GM12878 (cell line): ENCODE data around the gene MAPT. TPM values are rescaled to one million over a fixed set of nuclear protein-coding genes. Genes with fewer than 3 reads are reported as not detected.
A peak's percentile ranks its signal among the peaks of the same experiment; 100 is the strongest.

Source experiments
- ATAC-seq: fragments of 200-7000 bp; cut with Tn5 transposase; 3 replicates; pipeline ENCODE4 v1.9.1; 2020; ENCODE audit warnings: mild to moderate bottlenecking, moderate library complexity
- BruUV-seq: library from RNA; stranded (reverse); fragments of 400-500 nt; replicated peaks from 2 replicates; lab custom pipeline; 2021; lab: Mats Ljungman, UMichigan
- CTCF ChIA-PET: fragments of 300-600 bp; sonication (Branson Sonifier 250); formaldehyde crosslinking; extraction: SDS; loops from one replicate; lab custom pipeline; 2021; ENCODE audit warnings: inconsistent platforms; lab: Yijun Ruan, JAX
- POLR2A ChIA-PET: fragments of 350-600 bp; formaldehyde crosslinking; extraction: SDS; loops from one replicate; lab custom pipeline; 2021; ENCODE audit warnings: inconsistent platforms; lab: Charles Lee
- RAD21 ChIA-PET: fragments of 300-600 bp; sonication (Branson Sonifier 250); formaldehyde crosslinking; loops from one replicate; lab custom pipeline; 2023; ENCODE audit warnings: antibody characterized with exemption; ENCODE audit not compliant: unreplicated experiment; lab: Charles Lee
- SMC1A ChIA-PET: fragments of 300-600 bp; sonication (Branson Sonifier 250); formaldehyde crosslinking; loops from one replicate; lab custom pipeline; 2023; ENCODE audit not compliant: unreplicated experiment, uncharacterized antibody; lab: Charles Lee
- DNase-seq: peaks from one replicate; pipeline ENCODE4 v3.0.0-alpha.2; 2011; ENCODE audit warnings: low read depth, low spot score
- FAIRE-seq: peaks from 3 replicates; lab custom pipeline; 2011; peaks lifted over from hg19 to GRCh38; lab: Jason Lieb, UNC
- H2AFZ ChIP-seq: 2 replicates; pipeline ENCODE4 v1.6.0; 2011; ENCODE audit warnings: low read depth, low read length, control low read depth; ENCODE audit not compliant: control insufficient read depth
- H3K27ac ChIP-seq: 2 replicates; pipeline ENCODE4 v1.5.1; 2011; ENCODE audit warnings: control low read depth; ENCODE audit not compliant: control insufficient read depth, insufficient read depth
- H3K27me3 ChIP-seq, 2 experiments: replicated peaks in 1 of 2; 2 replicates each; pipeline versions ENCODE4 v1.6.0 to v1.6.1; 2011; ENCODE audit warnings: low read length in 1 of 2; ENCODE audit not compliant: control insufficient read depth in 2 of 2, insufficient read depth in 2 of 2
- H3K36me3 ChIP-seq, 2 experiments: 2 replicates each; pipeline ENCODE4 v1.5.1; 2011; ENCODE audit warnings: low read length in 1 of 2; ENCODE audit not compliant: control insufficient read depth in 2 of 2, insufficient read depth in 2 of 2
- H3K4me1 ChIP-seq: 2 replicates; pipeline ENCODE4 v1.6.1; 2011; ENCODE audit warnings: mild to moderate bottlenecking, low read length, moderate library complexity, mixed read lengths; ENCODE audit not compliant: control insufficient read depth, insufficient read depth
- H3K4me2 ChIP-seq: 2 replicates; pipeline ENCODE4 v1.6.0; 2011; ENCODE audit warnings: control low read depth; ENCODE audit not compliant: control insufficient read depth, insufficient read depth
- H3K4me3 ChIP-seq: fragments of 200-600 bp; sonication (generic); 2 replicates; pipeline ENCODE4 v1.5.1; 2016
- H3K79me2 ChIP-seq: 2 replicates; pipeline ENCODE4 v1.6.0; 2011; ENCODE audit warnings: low read length; ENCODE audit not compliant: control insufficient read depth, insufficient read depth
- H3K9ac ChIP-seq: 2 replicates; pipeline ENCODE4 v1.8.0; 2011; ENCODE audit warnings: low read length, control low read depth, mixed read lengths; ENCODE audit not compliant: control insufficient read depth, insufficient read depth
- H3K9me3 ChIP-seq: replicated peaks from 3 replicates; pipeline ENCODE4 v1.5.1; 2011; ENCODE audit warnings: mild to moderate bottlenecking, low read length; ENCODE audit not compliant: control insufficient read depth, insufficient read depth
- H4K20me1 ChIP-seq: 2 replicates; pipeline ENCODE4 v1.6.0; 2011; ENCODE audit not compliant: control insufficient read depth, insufficient read depth
- ATF3 ChIP-seq: IDR thresholded peaks from 2 replicates; pipeline ENCODE4 v1.6.1; 2011; ENCODE audit warnings: low read depth, mild to moderate bottlenecking, low read length, moderate library complexity, borderline replicate concordance; ENCODE audit errors: extremely low read depth
- CREM ChIP-seq: IDR thresholded peaks from 2 replicates; pipeline ENCODE4 v1.6.1; 2014; ENCODE audit warnings: antibody characterized with exemption, low read depth
- CTCF ChIP-seq, 3 experiments: IDR thresholded peaks in 2 of 3; conservative IDR thresholded peaks in 1 of 3; 2 replicates each; pipeline ENCODE4 v1.5.1; 2011; ENCODE audit warnings: low read depth in 3 of 3, low read length in 3 of 3, mild to moderate bottlenecking in 3 of 3, control low read depth in 2 of 3, moderate library complexity in 2 of 3, inconsistent platforms in 1 of 3, mixed read lengths in 1 of 3; ENCODE audit not compliant: control insufficient read depth in 2 of 3, insufficient read depth in 1 of 3; ENCODE audit errors: extremely low read depth in 1 of 3
- SREBF1 ChIP-seq: IDR thresholded peaks from 2 replicates; pipeline ENCODE4 v1.6.1; 2012; ENCODE audit warnings: mild to moderate bottlenecking, low read length
- WGBS: methylation state at CpG from one replicate; pipeline ENCODE4 v1.1.6; 2016; ENCODE audit warnings: low lambda C conversion rate; ENCODE audit not compliant: insufficient replicate concordance, insufficient coverage; ENCODE audit errors: missing lambda C conversion rate; 5-methylcytosine and 5-hydroxymethylcytosine counted together
- in situ Hi-C: fragments of 300-500 bp; cut with MboI; formaldehyde crosslinking; loops from 9 replicates; pipeline ENCODE4 v1.14.3; 2018; ENCODE audit warnings: mixed read lengths
- intact Hi-C: fragments of 100-400 bp; cut with micrococcal nuclease; formaldehyde crosslinking; loops from one replicate; pipeline ENCODE4 v1.14.2; 2022; ENCODE audit not compliant: unreplicated experiment
- polyA plus RNA-seq, 11 experiments: library from polyadenylated mRNA; depleted of rRNA in 4 of 11; unstranded in 6 of 11; stranded (reverse) in 5 of 11; fragments of >200 nt; fragmentation: Nextera tagmentation in 4 of 11; fragmentation: Illumina TruSeq in 1 of 11; extraction: Ambion mirVana in 4 of 11; extraction: Trizol in 1 of 11; gene quantifications; 1 replicate in 1 of 11; 2 replicates in 10 of 11; pipeline versions ENCODE4 v1.2.1 to v1.2.3, GENCODE V29; 2011 to 2016; ENCODE audit warnings: inconsistent platforms in 2 of 11, missing spikeins in 2 of 11, low read depth in 1 of 11
- total RNA-seq, 4 experiments: library from RNA; depleted of rRNA in 3 of 4; stranded (reverse); fragments of >200 nt in 3 of 4; fragmentation: Illumina TruSeq in 1 of 4; extraction: Trizol in 1 of 4; gene quantifications; 2 replicates each; pipeline versions ENCODE4 v1.2.1 to v1.2.3, GENCODE V29; 2013 to 2021

Gene MAPT
- total and polyA plus RNA-seq, 10 of the 15 experiments (the other 5 are each of a cell fraction or from before 2014, with no cell fraction given): under 0.01 to 0.05 (median 0.03) TPM; not detected in 7

- Histone ChIP-seq H3K9ac (no peak overlapping the region), H3K4me1 (no peaks in the 10 kb centered on the region), H3K27me3 (no peaks in the 10 kb centered on the region), H3K4me3 (no peak overlapping the region), H2AFZ (no peak overlapping the region), H3K27ac (no peak overlapping the region), H4K20me1 (no peaks in the 10 kb centered on the region), H3K36me3 (peaks cover 3 to 18% of the 10 kb centered on the region in 2 experiments), H3K79me2 (no peaks in the 10 kb centered on the region; the same call in none of the 2 replicates), H3K4me2 (no peak overlapping the region), H3K9me3 (no peaks in the 10 kb centered on the region)
- POLR2A ChIA-PET: no interaction called here
- in situ Hi-C loops: no loop called here
- RAD21 ChIA-PET: no interaction called here
- 98% methylated on average over 5 of the region's 5 CpGs for WGBS
- intact Hi-C loops: no loop called here
- no TSS peak for BruUV-seq
- SMC1A ChIA-PET: interaction anchor here (0.9 to 1.4 kb wide), 2 partner anchors 8 to 13 kb away, joined by 3 read pairs; no protein-coding TSS in a partner anchor
- no peak for ATAC-seq
- no peak for DNase-seq
- TF ChIP-seq CREM (no peak), ATF3 (no peak), SREBF1 (no peak), CTCF (IDR thresholded peaks at IDR 0.05 in 2 of 3, conservative IDR thresholded peaks at IDR 0.05 in 1 of 3; ENCODE audit: control insufficient read depth in 2 of 3, extremely low read depth in 1 of 3, insufficient read depth in 1 of 3, low read depth in 3 of 3, low read length in 3 of 3) (peak in 2 of 3 experiments; percentile 10 to 16; a peak in 2 of 6 replicates)
- no peak for FAIRE-seq
- CTCF ChIA-PET: interaction anchor here (0.7 to 1.7 kb wide), 5 partner anchors 10 to 126 kb away, joined by 3 to 5 read pairs (median 4); no protein-coding TSS in a partner anchor
These were observed 167.1 kb downstream of the MAPT start for GRCh38 chr17:46061435-46061834.
